ENCODE data around the gene TBX2.

GRCh38 chr17:61388561-61389356, 10.9 kb upstream of the TBX2 start:
- TF ChIP-seq POLR2A (IDR thresholded peaks at IDR 0.05; ENCODE audit: low read depth, low read length) (no peak), SPI1 (IDR thresholded peaks at IDR 0.05; ENCODE audit: low read depth, low read length) (no peak), TAF1 (IDR thresholded peaks at IDR 0.05; ENCODE audit: low read depth, low read length) (no peak), POLR2AphosphoS5 (IDR thresholded peaks at IDR 0.05; ENCODE audit: low read depth, low read length) (no peak), POU2F2 (IDR thresholded peaks at IDR 0.05; ENCODE audit: low read depth, low read length) (no peak), PAX5 (IDR thresholded peaks at IDR 0.05; ENCODE audit: insufficient read depth, low read length, severe bottlenecking) (no peak)
